Spleen (tissue), 13 donors: ENCODE measurements around the gene ITIH2. TPM values are rescaled to one million over a fixed set of nuclear protein-coding genes. Genes with fewer than 3 reads are reported as not detected.
"Not testable (repeated sequence)": the region's sequence is repeated elsewhere in the genome, so short reads cannot be mapped to it uniquely, and the experiment has no call there.

Experiments used
- DNase-seq: peaks from one replicate; pipeline ENCODE4 v3.0.0-alpha.2; 2020
- H3K27ac ChIP-seq, 8 donors: fragments of 200-600 bp; sonication (generic) in 7 of 8; 1 replicate in 4 of 8; 2 replicates in 4 of 8; pipeline versions ENCODE4 v1.5.0 to v1.8.0; 2016 to 2021; ENCODE audit warnings: inconsistent platforms in 4 of 8, mild to moderate bottlenecking in 4 of 8, moderate library complexity in 1 of 8
- H3K27me3 ChIP-seq, 7 donors: fragments of 200-600 bp; sonication (generic) in 6 of 7; replicated peaks in 1 of 7; 1 replicate in 4 of 7; 2 replicates in 3 of 7; pipeline versions ENCODE4 v1.5.0 to v1.8.0; 2016 to 2021; ENCODE audit warnings: inconsistent platforms in 3 of 7, mild to moderate bottlenecking in 1 of 7
- H3K36me3 ChIP-seq, 6 donors: fragments of 200-600 bp; sonication (generic) in 5 of 6; 1 replicate in 4 of 6; 2 replicates in 2 of 6; pipeline versions ENCODE4 v1.5.0 to v1.8.0; 2016 to 2021; ENCODE audit warnings: inconsistent platforms in 2 of 6
- H3K4me1 ChIP-seq, 6 donors: fragments of 200-600 bp; sonication (generic) in 5 of 6; 1 replicate in 3 of 6; 2 replicates in 3 of 6; pipeline versions ENCODE4 v1.5.0 to v1.8.0; 2016 to 2021; ENCODE audit warnings: inconsistent platforms in 3 of 6
- H3K4me3 ChIP-seq, 8 donors: fragments of 200-600 bp; sonication (generic) in 7 of 8; 1 replicate in 4 of 8; 2 replicates in 4 of 8; pipeline versions ENCODE4 v1.5.0 to v1.8.0; 2016 to 2021; ENCODE audit warnings: inconsistent platforms in 4 of 8, mild to moderate bottlenecking in 4 of 8, moderate library complexity in 2 of 8
- H3K9me3 ChIP-seq, 8 donors: fragments of 200-600 bp; sonication (generic) in 7 of 8; 1 replicate in 4 of 8; 2 replicates in 4 of 8; pipeline versions ENCODE4 v1.5.0 to v1.8.0; 2016 to 2021; ENCODE audit warnings: inconsistent platforms in 4 of 8
- CTCF ChIP-seq, 11 experiments: fragments of 200-600 bp in 7 of 11; fragments of 450-650 bp in 4 of 11; sonication (generic) in 4 of 11; IDR thresholded peaks in 8 of 11; conservative IDR thresholded peaks in 3 of 11; 1 replicate in 7 of 11; 2 replicates in 4 of 11; pipeline versions ENCODE4 v1.4.0 to v1.8.0; 2016 to 2021; ENCODE audit warnings: antibody characterized with exemption in 11 of 11, inconsistent platforms in 4 of 11, mild to moderate bottlenecking in 1 of 11
- POLR2A ChIP-seq, 3 donors: fragments of 450-650 bp; IDR thresholded peaks; one replicate each; pipeline ENCODE4 v1.5.1; 2017; ENCODE audit warnings: antibody characterized with exemption in 3 of 3, mild to moderate bottlenecking in 1 of 3
- POLR2AphosphoS5 ChIP-seq, 3 donors: sonication (generic); formaldehyde crosslinking; IDR thresholded peaks; one replicate each; pipeline ENCODE4 v1.5.1; 2017; ENCODE audit warnings: antibody characterized with exemption in 3 of 3
- WGBS, 5 donors: extraction: QIAGEN DNeasy Blood & Tissue Kit in 3 of 5; methylation state at CpG; one replicate each; pipeline versions ENCODE4 v1.1.5 to v1.1.7; 2013 to 2018; 5-methylcytosine and 5-hydroxymethylcytosine counted together
- intact Hi-C: fragments of 100-400 bp; cut with DNase I; formaldehyde crosslinking; loops from one replicate; pipeline ENCODE4 v1.15.0; 2023; ENCODE audit warnings: low total_unique reads
- long read RNA-seq, 2 donors: transcript quantifications; one replicate each; lab custom pipeline, GENCODE V29; 2026
- polyA plus RNA-seq, 3 donors: library from polyadenylated mRNA; stranded (reverse); fragments of 200-250 nt; gene quantifications; one replicate each; pipeline ENCODE4 v1.2.1, GENCODE V29; 2013
- total RNA-seq, 7 donors: library from RNA; depleted of rRNA in 3 of 7; stranded (reverse); fragments of >200 nt in 3 of 7; fragmentation: NEBNext Ultra II Directional in 4 of 7; extraction: Animal tissue kit (Norgen Biotek cat#: 25700) in 4 of 7; gene quantifications; one replicate each; pipeline versions ENCODE4 v1.1.0 to v1.2.1, GENCODE V29; 2016 to 2021
- donor health status: healthy with polysubstance abuse.
- donor health status: DM: no; HTN: no; CAD: no; lungs with moderate emphysema.
- donor health status: DM: no; HTN: no; CAD: no.
- donor health status: Bipolar disorder and iron deficiency.
- donor health status: healthy.
- donor health status: DM: no; HTN: no; CAD: no.
- donor health status: DM: yes; HTN: yes; CAD: no.

The ITIH2 gene
- not detected for total RNA-seq
- polyA plus RNA-seq, result not detected
- long read RNA-seq, donor 1, result 0 reads
- long read RNA-seq, donor 2, result 0 reads

- Histone ChIP-seq H3K36me3 (no peaks in the 10 kb centered on the region), H3K9me3 (no peaks in the 10 kb centered on the region), H3K27ac (no peak within 1 kb of the TSS), H3K4me3 (no peak within 1 kb of the TSS), H3K4me1 (no peaks in the 10 kb centered on the region), H3K27me3 (peaks cover 0 to 64% (median 3%) of the 10 kb centered on the region in 7 donors)
- intact Hi-C loops, result no loop called here
- TF ChIP-seq POLR2A (IDR thresholded peaks at IDR 0.05) (no peak), CTCF (IDR thresholded peaks at IDR 0.05 in 8 of 11, conservative IDR thresholded peaks at IDR 0.05 in 3 of 11) (no peak), POLR2AphosphoS5 (IDR thresholded peaks at IDR 0.05) (no peak)
- DNase-seq, result no peak
- 64 to 79% (median 72%) methylated on average over 4 of the region's 4 CpGs for WGBS, 5 donors
Observed at GRCh38 chr10:7703140-7703539, at the start of gene ITIH2. TSS of gene ITIH2 (plus strand) at chr10:7703316. CDS start at chr10:7703435, 119 bp downstream.

- peaks cover 0 to 56% (median 10%) of the 10 kb centered on the region in 7 donors for H3K27me3 ChIP-seq
- H3K36me3 ChIP-seq, H3K9me3 ChIP-seq, DNase-seq, H3K27ac ChIP-seq, H3K4me3 ChIP-seq, H3K4me1 ChIP-seq, intact Hi-C loops: not testable (repeated sequence)
- WGBS, 5 donors, result 86 to 92% (median 90%) methylated on average over 11 of the region's 11 CpGs
Observed at GRCh38 chr10:7657079-7657478, 46.0 kb upstream of the ITIH2 start.

GRCh38 chr10:7657552-7657951 is 45.6 kb upstream of the ITIH2 start:
- no peak for DNase-seq
- Histone ChIP-seq H3K4me1 (no peaks in the 10 kb centered on the region), H3K4me3 (no peak overlapping the region), H3K36me3 (no peaks in the 10 kb centered on the region), H3K9me3 (no peaks in the 10 kb centered on the region), H3K27me3 (peaks cover 0 to 58% (median 13%) of the 10 kb centered on the region in 7 donors), H3K27ac (no peak overlapping the region)
- 48 to 85% (median 79%) methylated on average over 2 of the region's 2 CpGs for WGBS, 5 donors
- intact Hi-C loops, result no loop called here
- TF ChIP-seq POLR2A (IDR thresholded peaks at IDR 0.05) (no peak), POLR2AphosphoS5 (IDR thresholded peaks at IDR 0.05) (no peak), CTCF (IDR thresholded peaks at IDR 0.05 in 8 of 11, conservative IDR thresholded peaks at IDR 0.05 in 3 of 11) (no peak)

GRCh38 chr10:7659560-7659959 is 43.6 kb upstream of the ITIH2 start:
- TF ChIP-seq CTCF (IDR thresholded peaks at IDR 0.05 in 8 of 11, conservative IDR thresholded peaks at IDR 0.05 in 3 of 11) (no peak), POLR2A (IDR thresholded peaks at IDR 0.05) (no peak), POLR2AphosphoS5 (IDR thresholded peaks at IDR 0.05) (no peak)
- no peak overlapping the region for H3K27ac ChIP-seq
- no peaks in the 10 kb centered on the region for H3K4me1 ChIP-seq
- H3K9me3 ChIP-seq, result no peaks in the 10 kb centered on the region
- peaks cover 0 to 61% (median 28%) of the 10 kb centered on the region in 7 donors for H3K27me3 ChIP-seq
- 73 to 89% (median 81%) methylated on average over 4 of the region's 4 CpGs for WGBS, 5 donors
- intact Hi-C loops, result no loop called here
- H3K4me3 ChIP-seq, result no peak overlapping the region
- DNase-seq, result no peak
- H3K36me3 ChIP-seq, result no peaks in the 10 kb centered on the region

- no peaks in the 10 kb centered on the region for H3K9me3 ChIP-seq
- H3K27ac ChIP-seq, result no peak overlapping the region
- no peak overlapping the region for H3K4me3 ChIP-seq
- H3K27me3 ChIP-seq, result peaks cover 0 to 86% (median 51%) of the 10 kb centered on the region in 7 donors
- no peak for DNase-seq
- 70 to 92% (median 86%) methylated on average over 5 of the region's 5 CpGs for WGBS, 5 donors
- no peaks in the 10 kb centered on the region for H3K36me3 ChIP-seq
- TF ChIP-seq POLR2A (IDR thresholded peaks at IDR 0.05), result no peak
- TF ChIP-seq CTCF (IDR thresholded peaks at IDR 0.05 in 8 of 11, conservative IDR thresholded peaks at IDR 0.05 in 3 of 11), result no peak
- TF ChIP-seq POLR2AphosphoS5 (IDR thresholded peaks at IDR 0.05), result no peak
- H3K4me1 ChIP-seq, result peaks cover 10 to 16% (median 14%) of the 10 kb centered on the region in 6 donors
- intact Hi-C loops, result no loop called here
Observed at GRCh38 chr10:7662522-7662921, 40.6 kb upstream of the ITIH2 start.
